ENCODE data around the gene PCDHB8. TPM values are rescaled to one million over a fixed set of nuclear protein-coding genes. Genes with fewer than 3 reads are reported as not detected.

Gene PCDHB8
- total and polyA plus RNA-seq, 10 of the 15 experiments (the other 5 are each of a cell fraction or from before 2014, with no cell fraction given) = not detected

DNA sequence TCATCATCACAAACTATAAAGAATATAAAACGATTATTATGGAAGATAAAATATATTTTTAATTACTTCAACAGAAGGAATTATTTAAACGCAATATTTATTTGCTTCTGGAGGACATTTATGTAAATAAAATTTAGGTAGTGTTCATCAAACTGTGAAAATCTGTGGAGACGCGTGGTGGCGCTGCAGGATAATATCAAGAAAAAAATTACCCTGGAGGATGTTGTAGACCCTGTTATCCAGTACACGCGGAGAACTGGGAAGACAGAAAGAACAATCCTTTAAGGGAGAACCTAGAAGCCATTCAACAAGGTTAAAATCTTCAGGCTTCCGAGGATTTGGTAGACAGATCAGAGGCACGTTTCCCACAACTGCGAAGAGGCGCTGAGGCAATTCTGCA lies 30.9 kb downstream of the PCDHB8 start, which contains the start of gene PCDHB12:
TSS of gene PCDHB12 (plus strand) at position 242 of the 400 bp plus-strand sequence. CDS start 189 bp downstream, outside the sequence.
- Histone ChIP-seq H4K20me1 (ENCODE audit: control insufficient read depth, insufficient read depth) (no peaks in the 10 kb centered on the region), H3K9ac (ENCODE audit: control insufficient read depth, insufficient read depth, low read length) (no peak within 1 kb of the TSS), H3K4me1 (ENCODE audit: control insufficient read depth, insufficient read depth, low read length) (no peaks in the 10 kb centered on the region), H3K27me3 (replicated peaks in 1 of 2; ENCODE audit: control insufficient read depth in 2 of 2, insufficient read depth in 2 of 2, low read length in 1 of 2) (no peaks in the 10 kb centered on the region), H3K4me2 (ENCODE audit: control insufficient read depth, insufficient read depth) (no peak within 1 kb of the TSS), H3K36me3 (ENCODE audit: control insufficient read depth in 2 of 2, insufficient read depth in 2 of 2, low read length in 1 of 2) (no peaks in the 10 kb centered on the region), H3K27ac (ENCODE audit: control insufficient read depth, insufficient read depth) (no peak within 1 kb of the TSS), H3K9me3 (replicated peaks; ENCODE audit: control insufficient read depth, insufficient read depth, low read length) (no peaks in the 10 kb centered on the region; the same call in 2 of the 3 replicates), H2AFZ (ENCODE audit: control insufficient read depth, low read depth, low read length) (no peak within 1 kb of the TSS), H3K4me3 (no peak within 1 kb of the TSS), H3K79me2 (ENCODE audit: control insufficient read depth, insufficient read depth, low read length) (no peaks in the 10 kb centered on the region)
- ChIA-PET CTCF (interaction anchor here (0.8 kb wide), 1 partner anchor 222 kb away, joined by 3 read pairs; the partner anchor contains the start of gene PCDHGA12), RAD21 (ENCODE audit: unreplicated experiment) (no interaction called here), SMC1A (ENCODE audit: uncharacterized antibody, unreplicated experiment) (interaction anchor here (0.9 kb wide), 1 partner anchor 18 kb away, joined by 3 read pairs; no protein-coding TSS in a partner anchor), POLR2A (no interaction called here)
- DNase-seq (ENCODE audit: low read depth, low spot score) (no peak), ATAC-seq (no peak), FAIRE-seq (no peak)
- BruUV-seq (replicated peaks) = no TSS peak
- in situ Hi-C loops (cut with MboI) = loop anchor here (25.0 kb wide), 1 partner anchor 354 kb away; no protein-coding TSS in a partner anchor
- intact Hi-C loops (cut with micrococcal nuclease; ENCODE audit: unreplicated experiment) = no loop called here
- WGBS (ENCODE audit: insufficient coverage, insufficient replicate concordance, low lambda C conversion rate, missing lambda C conversion rate) = 24% methylated on average over 11 of the region's 11 CpGs
- TF ChIP-seq, protein P1, sequence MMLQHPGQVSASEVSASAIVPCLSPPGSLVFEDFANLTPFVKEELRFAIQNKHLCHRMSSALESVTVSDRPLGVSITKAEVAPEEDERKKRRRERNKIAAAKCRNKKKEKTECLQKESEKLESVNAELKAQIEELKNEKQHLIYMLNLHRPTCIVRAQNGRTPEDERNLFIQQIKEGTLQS (IDR thresholded peaks at IDR 0.05; ENCODE audit: borderline replicate concordance, extremely low read depth, low read depth, low read length) = no peak
- TF ChIP-seq NFXL1 (IDR thresholded peaks at IDR 0.05; ENCODE audit: borderline replicate concordance) = no peak
- TF ChIP-seq JUND (IDR thresholded peaks at IDR 0.05; ENCODE audit: low read depth, low read length) = no peak
- TF ChIP-seq RB1 (IDR thresholded peaks at IDR 0.05; ENCODE audit: borderline replicate concordance) = no peak
- TF ChIP-seq ZNF622 (IDR thresholded peaks at IDR 0.05) = no peak
- no peak for TF ChIP-seq POLR2AphosphoS2 (IDR thresholded peaks at IDR 0.05; ENCODE audit: low read depth, low read length)
- TF ChIP-seq ATF2 (IDR thresholded peaks at IDR 0.05; ENCODE audit: low read length) = no peak
- no peak for TF ChIP-seq SUZ12 (IDR thresholded peaks at IDR 0.05; ENCODE audit: unreplicated experiment)
- TF ChIP-seq NBN (IDR thresholded peaks at IDR 0.05) = no peak
- no peak for TF ChIP-seq POLR2A (IDR thresholded peaks at IDR 0.05; ENCODE audit: low read depth, low read length)
- TF ChIP-seq IRF3 (IDR thresholded peaks at IDR 0.05) = no peak
- TF ChIP-seq, protein P2, sequence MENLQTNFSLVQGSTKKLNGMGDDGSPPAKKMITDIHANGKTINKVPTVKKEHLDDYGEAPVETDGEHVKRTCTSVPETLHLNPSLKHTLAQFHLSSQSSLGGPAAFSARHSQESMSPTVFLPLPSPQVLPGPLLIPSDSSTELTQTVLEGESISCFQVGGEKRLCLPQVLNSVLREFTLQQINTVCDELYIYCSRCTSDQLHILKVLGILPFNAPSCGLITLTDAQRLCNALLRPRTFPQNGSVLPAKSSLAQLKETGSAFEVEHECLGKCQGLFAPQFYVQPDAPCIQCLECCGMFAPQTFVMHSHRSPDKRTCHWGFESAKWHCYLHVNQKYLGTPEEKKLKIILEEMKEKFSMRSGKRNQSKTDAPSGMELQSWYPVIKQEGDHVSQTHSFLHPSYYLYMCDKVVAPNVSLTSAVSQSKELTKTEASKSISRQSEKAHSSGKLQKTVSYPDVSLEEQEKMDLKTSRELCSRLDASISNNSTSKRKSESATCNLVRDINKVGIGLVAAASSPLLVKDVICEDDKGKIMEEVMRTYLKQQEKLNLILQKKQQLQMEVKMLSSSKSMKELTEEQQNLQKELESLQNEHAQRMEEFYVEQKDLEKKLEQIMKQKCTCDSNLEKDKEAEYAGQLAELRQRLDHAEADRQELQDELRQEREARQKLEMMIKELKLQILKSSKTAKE (IDR thresholded peaks at IDR 0.05; ENCODE audit: low read depth, poor library complexity, severe bottlenecking) = no peak
- TF ChIP-seq ZBTB11 (CRISPR knock-in tag; IDR thresholded peaks at IDR 0.05) = no peak
- no peak for TF ChIP-seq SIX5 (IDR thresholded peaks at IDR 0.05; ENCODE audit: low read depth, low read length, severe bottlenecking)
- no peak for TF ChIP-seq MEF2A (IDR thresholded peaks at IDR 0.05; ENCODE audit: insufficient read depth, low read depth, low read length)
- TF ChIP-seq RAD21 (IDR thresholded peaks at IDR 0.05; ENCODE audit: insufficient read depth, low read depth, low read length) = no peak
- TF ChIP-seq BHLHE40 (IDR thresholded peaks at IDR 0.05; ENCODE audit: borderline replicate concordance in 1 of 2, low read depth in 2 of 2, low read length in 1 of 2) = no peak

All from GM12878 (cell line).